ENCODE results near the gene CACNA2D3. TPM values are rescaled to one million over a fixed set of nuclear protein-coding genes. Genes with fewer than 3 reads are reported as not detected.

The CACNA2D3 gene
- total and polyA plus RNA-seq, 7 donors = 2.7 to 13.5 (median 9.0) TPM

DNA sequence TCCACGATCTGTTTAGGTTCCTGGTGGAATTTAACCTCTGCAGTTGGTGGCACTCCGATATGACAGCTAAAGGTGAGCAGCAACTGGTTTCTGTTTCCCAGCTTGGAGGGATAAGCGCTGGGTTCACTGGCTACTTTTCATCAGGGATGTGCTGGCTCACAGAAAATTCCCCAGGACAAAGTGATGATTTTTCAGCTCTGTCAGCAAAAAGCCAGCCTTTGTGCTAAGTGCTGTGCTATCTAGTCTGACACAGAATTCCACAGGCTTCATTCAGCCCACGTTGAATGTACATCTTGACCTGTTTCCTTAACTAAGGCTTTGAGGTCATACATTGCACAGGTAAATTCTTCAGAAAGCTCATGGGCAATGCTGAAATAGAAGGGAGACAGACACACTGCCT is 887.0 kb downstream of the CACNA2D3 start:
- no peak overlapping the region for H3K4me3 ChIP-seq
- intact Hi-C loops (cut with DNase I) = no loop called here
- no peaks in the 10 kb centered on the region for H3K9me3 ChIP-seq
- no peaks in the 10 kb centered on the region for H3K4me1 ChIP-seq
- ATAC-seq (no peak), DNase-seq (no peak)
- H3K27me3 ChIP-seq (ENCODE audit: insufficient read depth in 3 of 3, low read length in 2 of 3) = no peaks in the 10 kb centered on the region
- TF ChIP-seq CTCF (IDR thresholded peaks at IDR 0.05) = no peak
- no peaks in the 10 kb centered on the region for H3K36me3 ChIP-seq (ENCODE audit: insufficient read depth in 1 of 2, low read depth in 1 of 2)
- 72 to 79% (median 76%) methylated on average over 4 of the region's 4 CpGs for WGBS, 3 donors
- H3K27ac ChIP-seq = no peak overlapping the region

DNA sequence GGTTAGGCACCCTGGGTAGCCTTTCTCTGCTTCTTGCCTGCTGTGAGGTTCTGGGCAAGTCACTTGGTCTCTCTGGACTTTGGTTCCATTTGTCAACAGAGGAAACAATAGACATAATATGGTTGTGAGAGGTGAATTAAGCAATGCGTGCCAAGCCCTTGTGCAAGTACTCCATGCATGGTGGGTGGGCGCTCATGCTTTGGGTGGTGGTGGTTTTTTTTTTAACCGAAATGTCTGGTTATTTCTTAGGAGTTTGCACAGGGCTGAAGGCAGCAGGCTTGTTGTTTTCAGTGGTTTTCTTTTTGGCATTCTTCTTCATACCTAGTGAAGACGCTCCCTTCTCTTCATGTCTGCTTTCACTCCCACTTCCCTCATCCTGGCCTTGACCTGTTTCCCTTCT is 889.7 kb downstream of the CACNA2D3 start:
- Histone ChIP-seq H3K9me3 (no peaks in the 10 kb centered on the region), H3K4me1 (no peaks in the 10 kb centered on the region), H3K27me3 (ENCODE audit: insufficient read depth in 3 of 3, low read length in 2 of 3) (no peaks in the 10 kb centered on the region), H3K36me3 (ENCODE audit: insufficient read depth in 1 of 2, low read depth in 1 of 2) (no peaks in the 10 kb centered on the region), H3K27ac (no peak overlapping the region), H3K4me3 (no peak overlapping the region)
- ATAC-seq (no peak), DNase-seq (no peak)
- intact Hi-C loops (cut with DNase I) = loop anchor here in 1 of 2 donors (10.0 kb wide), 1 partner anchor 137 kb away; no protein-coding TSS in a partner anchor
- WGBS, 3 donors = 91 to 97% (median 94%) methylated on average over 4 of the region's 4 CpGs
- TF ChIP-seq CTCF (IDR thresholded peaks at IDR 0.05) = no peak

GRCh38 chr3:55013145-55013925 is 891.0 kb downstream of the CACNA2D3 start:
- Histone ChIP-seq H3K4me1 (no peaks in the 10 kb centered on the region), H3K9me3 (no peaks in the 10 kb centered on the region), H3K36me3 (ENCODE audit: insufficient read depth in 1 of 2, low read depth in 1 of 2) (no peaks in the 10 kb centered on the region), H3K4me3 (no peak overlapping the region), H3K27me3 (ENCODE audit: insufficient read depth in 3 of 3, low read length in 2 of 3) (no peaks in the 10 kb centered on the region), H3K27ac (no peak overlapping the region)
- no peak for DNase-seq
- no peak for TF ChIP-seq CTCF (IDR thresholded peaks at IDR 0.05)
- WGBS, 3 donors = 57 to 68% (median 61%) methylated on average over 5 of the region's 5 CpGs
- intact Hi-C loops (cut with DNase I) = loop anchor here in 1 of 2 donors (10.0 kb wide), 1 partner anchor 139 kb away; no protein-coding TSS in a partner anchor
- ATAC-seq = peak in 1 of 4 donors; percentile 39

- no peaks in the 10 kb centered on the region for H3K27me3 ChIP-seq (ENCODE audit: insufficient read depth in 3 of 3, low read length in 2 of 3)
- 83 to 87% (median 85%) methylated on average over 4 of the region's 4 CpGs for WGBS, 3 donors
- TF ChIP-seq CTCF (IDR thresholded peaks at IDR 0.05) = no peak
- no peaks in the 10 kb centered on the region for H3K4me1 ChIP-seq
- no peaks in the 10 kb centered on the region for H3K36me3 ChIP-seq (ENCODE audit: insufficient read depth in 1 of 2, low read depth in 1 of 2)
- H3K27ac ChIP-seq = no peak overlapping the region
- DNase-seq = no peak
- intact Hi-C loops (cut with DNase I) = loop anchor here in 1 of 2 donors (10.0 kb wide), 1 partner anchor 139 kb away; no protein-coding TSS in a partner anchor
- no peak for ATAC-seq
- no peaks in the 10 kb centered on the region for H3K9me3 ChIP-seq
- no peak overlapping the region for H3K4me3 ChIP-seq
Observed at GRCh38 chr3:55014081-55014480, 891.7 kb downstream of the CACNA2D3 start.

All from psoas muscle (tissue), 8 donors.